Right renal pelvis (tissue), 4 donors: ENCODE measurements around the gene CCIN. TPM values are rescaled to one million over a fixed set of nuclear protein-coding genes. Genes with fewer than 3 reads are reported as not detected.
"Not testable (repeated sequence)": the region's sequence is repeated elsewhere in the genome, so short reads cannot be mapped to it uniquely, and the experiment has no call there.

Experiments used
- DNase-seq, 4 donors: peaks; one replicate each; pipeline ENCODE4 v3.0.0-alpha.2; 2013; ENCODE audit warnings: low read depth in 4 of 4, low spot score in 3 of 4, missing footprints in 1 of 4
- polyA plus RNA-seq, 4 donors: library from polyadenylated mRNA; unstranded; fragments of 120-200 nt; gene quantifications; one replicate each; pipeline ENCODE4 v1.2.1, GENCODE V29; 2013; ENCODE audit not compliant: insufficient read length in 4 of 4

Gene CCIN
- polyA plus RNA-seq, 4 donors: 0.18 to 0.37 (median 0.32) TPM

- DNase-seq: no peak
These were observed 11.1 kb upstream of the CCIN start for GRCh38 chr9:36158122-36158521.

GRCh38 chr9:36158917-36159316 is 10.3 kb upstream of the CCIN start:
- DNase-seq: no peak

DNA sequence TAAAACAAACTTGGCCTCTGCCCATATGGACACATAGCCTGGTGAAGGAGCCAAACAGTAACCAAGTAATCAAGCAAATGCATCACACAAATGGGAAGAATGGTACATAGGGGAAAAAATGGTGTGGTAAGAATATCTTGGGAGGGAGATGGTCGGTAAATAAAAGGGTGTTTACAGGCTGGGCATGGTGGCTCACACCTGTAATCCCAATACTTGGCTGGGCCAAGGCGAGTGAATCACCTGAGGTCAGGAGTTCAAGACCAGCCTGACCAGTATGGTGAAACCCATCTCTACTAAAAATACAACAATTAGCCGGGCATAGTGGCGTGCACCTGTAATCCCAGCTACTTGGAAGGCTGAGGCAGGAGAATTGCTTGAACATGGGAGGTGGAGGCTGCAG is 9.7 kb upstream of the CCIN start:
- DNase-seq: not testable (repeated sequence)

DNA sequence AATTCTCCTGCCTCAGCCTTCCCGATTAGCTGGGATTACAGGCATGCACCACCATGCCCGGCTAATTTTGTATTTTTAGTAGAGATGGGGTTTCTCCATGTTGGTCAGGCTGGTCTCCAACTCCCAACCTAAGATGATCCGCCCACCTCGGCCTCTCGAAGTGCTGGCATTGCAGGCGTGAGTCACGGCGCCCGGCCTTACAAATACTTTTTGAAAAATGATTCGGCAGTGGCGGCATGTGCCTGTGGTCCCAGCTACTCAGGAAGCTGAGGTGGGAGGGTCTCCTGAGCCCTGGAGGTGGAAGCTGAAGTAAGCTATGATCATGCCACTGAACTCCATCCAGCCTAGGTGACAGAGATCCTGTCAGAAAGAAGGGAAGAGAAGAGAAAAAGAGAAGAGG is 9.1 kb upstream of the CCIN start:
- DNase-seq: not testable (repeated sequence)

GRCh38 chr9:36161187-36161586 is 8.0 kb upstream of the CCIN start:
- no peak for DNase-seq

DNA sequence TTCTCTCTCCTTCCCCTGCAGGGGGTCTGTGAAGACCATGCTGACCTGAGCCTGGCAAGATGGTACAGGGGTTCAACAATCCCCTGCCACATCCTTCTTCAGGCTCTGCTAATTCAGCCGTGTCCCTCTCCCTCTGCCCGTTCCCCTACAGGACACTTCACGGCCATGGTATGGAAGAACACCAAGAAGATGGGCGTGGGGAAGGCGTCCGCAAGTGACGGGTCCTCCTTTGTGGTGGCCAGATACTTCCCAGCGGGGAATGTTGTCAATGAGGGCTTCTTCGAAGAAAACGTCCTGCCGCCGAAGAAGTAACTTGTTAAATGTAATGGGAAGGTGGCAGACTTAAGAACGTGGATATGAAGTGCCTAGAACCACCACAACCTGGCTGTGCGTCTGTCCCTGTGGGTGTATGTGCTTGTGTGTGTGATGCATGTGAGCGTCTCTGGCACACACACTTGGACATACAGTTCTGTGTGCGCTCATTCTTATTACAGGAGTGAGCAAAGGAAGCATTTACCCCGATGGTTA is 6.9 kb upstream of the CCIN start:
- DNase-seq: no peak

GRCh38 chr9:36163049-36163785 is 6.0 kb upstream of the CCIN start:
- DNase-seq: peak; percentile 83 to 86 (median 85)

GRCh38 chr9:36163786-36164170 is 5.4 kb upstream of the CCIN start:
- DNase-seq: no peak

DNA sequence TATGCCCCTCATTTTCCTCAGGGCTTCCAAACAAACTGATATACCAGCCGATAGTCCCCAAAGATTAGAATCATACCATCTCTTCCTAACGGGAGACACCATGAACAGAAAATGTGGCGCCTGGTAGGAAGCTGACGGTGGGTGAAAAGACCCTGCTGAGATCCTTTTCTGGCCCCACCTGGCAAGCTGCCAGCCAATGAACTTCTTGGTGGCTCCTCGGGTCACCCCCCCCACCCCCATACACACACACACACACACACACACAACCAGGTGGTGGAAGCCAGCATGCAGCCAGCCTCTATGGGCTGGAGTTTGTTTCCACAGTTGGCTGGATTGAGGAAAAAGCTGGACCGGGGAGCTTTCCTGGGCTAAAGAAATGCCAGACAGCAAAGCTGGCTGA is 4.8 kb upstream of the CCIN start:
- no peak for DNase-seq

DNA sequence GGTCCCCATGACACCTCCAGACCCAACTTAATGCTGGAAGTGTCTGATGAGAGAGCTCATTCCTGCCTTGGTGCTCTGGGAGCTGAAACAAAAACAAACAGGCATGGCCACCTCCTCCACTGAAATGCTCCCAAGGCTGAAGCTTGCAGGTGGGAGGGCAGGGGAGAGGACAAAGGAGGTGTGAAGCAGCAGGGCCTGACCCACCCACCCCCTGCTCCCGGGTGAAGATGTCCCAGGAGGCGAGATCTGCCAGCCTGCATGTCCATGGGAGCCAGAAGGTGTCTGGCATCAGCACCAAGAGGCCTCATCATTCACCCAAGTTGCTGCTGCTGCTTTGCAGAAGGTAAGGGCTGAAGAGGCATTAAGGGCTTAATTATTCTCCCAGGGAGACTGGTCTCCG is 4.2 kb upstream of the CCIN start:
- no peak for DNase-seq

GRCh38 chr9:36165826-36166167 is 3.4 kb upstream of the CCIN start:
- DNase-seq: no peak

DNA sequence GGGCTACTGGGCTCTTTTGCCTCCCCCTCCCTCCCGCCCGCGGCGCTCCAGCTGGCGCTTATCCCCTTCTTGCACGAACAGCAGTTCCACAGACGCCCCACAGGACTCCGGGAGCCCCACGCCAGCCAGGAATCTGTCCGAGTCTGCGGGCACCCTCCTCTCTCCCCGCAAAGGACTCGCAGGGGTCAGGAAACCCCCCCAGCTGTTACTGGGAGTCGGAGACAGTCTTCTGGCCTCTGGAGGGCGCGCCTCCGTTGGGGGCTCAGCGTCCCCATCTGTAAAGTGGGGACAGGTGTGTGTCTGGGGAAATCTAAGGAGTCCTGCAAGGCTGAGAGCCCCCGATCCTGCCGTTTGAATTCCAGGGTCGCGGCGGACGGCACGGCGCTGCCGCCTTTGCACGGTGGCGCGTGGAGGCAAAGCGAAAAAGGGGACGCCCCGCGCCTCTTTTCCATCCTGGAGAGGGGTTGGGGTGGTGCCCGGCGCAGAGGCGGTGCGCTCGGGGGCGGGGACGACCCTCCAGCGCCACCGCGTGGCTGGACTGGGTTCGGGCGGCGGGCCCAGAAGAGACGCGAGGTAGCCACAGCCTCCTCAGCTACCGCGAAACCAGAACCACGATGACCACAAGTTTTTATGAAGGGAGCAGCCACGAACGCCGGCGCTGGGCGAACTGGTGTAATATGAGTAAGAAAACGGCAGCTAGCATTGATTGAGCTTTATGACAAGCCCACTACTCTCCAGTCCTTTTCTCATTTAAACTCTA is 2.8 kb upstream of the CCIN start:
- DNase-seq: no peak

DNA sequence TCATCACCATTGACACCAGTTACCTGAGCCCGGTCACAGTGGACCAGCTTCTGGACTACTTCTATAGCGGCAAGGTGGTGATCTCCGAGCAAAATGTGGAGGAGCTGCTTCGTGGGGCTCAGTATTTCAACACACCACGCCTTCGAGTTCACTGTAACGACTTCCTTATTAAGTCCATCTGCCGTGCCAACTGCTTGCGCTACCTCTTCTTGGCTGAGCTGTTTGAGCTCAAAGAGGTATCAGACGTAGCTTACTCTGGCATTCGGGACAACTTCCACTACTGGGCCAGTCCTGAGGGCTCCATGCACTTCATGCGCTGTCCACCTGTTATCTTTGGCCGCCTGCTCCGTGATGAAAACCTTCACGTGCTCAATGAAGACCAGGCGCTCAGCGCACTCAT is 520 bp downstream of the CCIN start:
- no peak for DNase-seq

DNA sequence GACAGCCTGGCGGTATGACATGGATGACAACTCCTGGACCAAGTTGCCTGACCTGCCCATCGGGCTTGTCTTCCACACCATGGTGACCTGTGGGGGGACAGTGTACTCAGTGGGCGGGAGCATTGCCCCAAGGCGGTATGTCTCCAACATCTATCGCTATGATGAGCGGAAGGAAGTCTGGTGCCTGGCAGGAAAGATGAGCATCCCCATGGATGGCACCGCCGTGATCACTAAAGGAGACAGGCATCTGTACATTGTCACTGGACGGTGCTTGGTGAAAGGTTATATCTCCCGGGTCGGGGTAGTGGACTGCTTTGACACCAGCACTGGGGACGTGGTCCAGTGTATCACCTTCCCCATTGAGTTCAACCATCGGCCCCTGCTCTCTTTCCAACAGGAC is 1.3 kb downstream of the CCIN start:
- no peak for DNase-seq

GRCh38 chr9:36173861-36174260 is 4.7 kb downstream of the CCIN start:
- no peak for DNase-seq

DNA sequence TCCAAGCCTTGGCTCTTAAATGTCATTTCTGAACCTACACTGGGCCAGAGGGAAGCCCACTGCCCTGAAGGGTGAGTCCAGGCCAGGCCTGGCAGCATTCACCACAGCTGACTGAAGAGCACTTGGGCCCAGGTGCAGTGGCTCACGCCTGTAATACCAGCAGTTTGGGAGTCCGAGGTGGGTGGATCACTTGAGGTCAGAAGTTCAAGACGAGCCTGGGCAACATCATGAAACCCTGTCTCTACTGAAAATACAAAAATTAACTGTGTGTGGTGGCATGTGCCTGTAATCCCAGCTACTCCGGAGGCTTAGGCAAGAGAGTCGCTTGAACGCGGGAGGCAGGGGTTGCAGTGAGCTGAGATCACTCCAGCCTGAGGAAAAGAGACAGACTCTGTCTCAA is 5.1 kb downstream of the CCIN start:
- DNase-seq: no peak

GRCh38 chr9:36174731-36175130 is 5.5 kb downstream of the CCIN start:
- DNase-seq: no peak

DNA sequence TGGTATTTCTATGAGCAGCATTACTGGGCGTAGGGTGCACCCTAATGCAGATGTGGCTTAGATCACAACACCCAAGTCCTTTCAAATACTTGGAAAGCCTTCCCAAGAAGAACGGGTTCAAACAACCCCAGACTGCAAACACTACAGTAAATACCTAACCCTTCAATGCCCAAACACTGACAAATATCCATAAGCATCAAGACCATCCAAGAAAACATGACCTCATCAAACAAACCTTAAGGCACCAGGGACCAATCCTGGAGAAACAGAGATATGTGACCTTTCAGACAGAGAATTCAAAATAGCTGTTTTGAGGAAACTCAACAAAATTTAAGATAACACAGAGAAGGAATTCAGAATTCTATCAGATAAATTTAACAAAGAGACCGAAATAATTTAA is 6.0 kb downstream of the CCIN start:
- DNase-seq: not testable (repeated sequence)

DNA sequence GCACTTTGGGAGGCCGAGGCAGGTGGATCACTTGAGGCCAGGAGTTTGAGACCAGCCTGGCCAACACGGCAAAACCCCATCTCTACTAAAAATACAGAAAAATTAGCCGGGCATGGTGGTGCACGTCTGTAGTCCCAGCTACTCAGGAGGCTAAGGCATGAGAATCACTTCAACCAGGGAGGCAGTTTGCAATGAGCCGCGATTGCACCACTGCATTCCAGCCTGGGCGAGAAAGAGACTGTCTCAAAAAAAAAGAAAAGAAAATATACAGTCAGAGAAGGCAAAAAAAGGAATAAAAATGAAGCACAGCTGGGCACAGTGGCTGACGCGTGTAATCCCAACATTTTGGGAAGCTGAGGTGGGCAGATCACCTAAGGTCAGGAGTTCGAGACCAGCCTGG is 7.3 kb downstream of the CCIN start:
- DNase-seq: not testable (repeated sequence)

- no peak for DNase-seq
These were observed 8.4 kb downstream of the CCIN start for GRCh38 chr9:36177571-36177970.

GRCh38 chr9:36180243-36180642 is 11.1 kb downstream of the CCIN start:
- DNase-seq: not testable (repeated sequence)

- no peak for DNase-seq
These were observed 18.2 kb downstream of the CCIN start for GRCh38 chr9:36187414-36187813.
